HL-60/S4 treated with phorbol 12-myristate 13-acetate at 8.2 ng/mL for 4 days and 3 days (cell line): ENCODE data around the gene C21orf91.

Source experiments
- in situ Hi-C: fragments of 300-500 bp; cut with MboI; formaldehyde crosslinking; loops from 2 replicates; pipeline ENCODE4 v1.15.0; 2022; ENCODE audit warnings: low sequenced_read_pairs

The C21orf91 gene

DNA sequence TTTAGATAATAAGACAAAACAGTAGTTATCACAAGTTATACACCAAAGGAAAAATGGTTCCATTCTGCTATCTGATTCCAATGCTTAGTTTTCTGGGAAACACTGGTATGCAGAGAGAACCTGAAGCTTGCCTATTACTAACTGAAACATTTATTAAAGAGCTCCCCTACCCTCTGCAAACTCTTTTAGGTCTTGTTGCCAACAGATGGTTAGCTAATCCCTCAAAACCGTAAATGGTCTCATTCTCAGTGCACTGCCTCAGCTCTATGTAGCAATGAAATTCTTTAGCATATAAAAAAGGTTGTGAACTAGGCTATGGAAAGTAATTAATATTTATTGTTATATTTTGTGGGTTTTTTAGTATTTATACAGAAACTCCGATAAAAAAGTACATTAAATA, 20.4 kb downstream of the C21orf91 start:
- in situ Hi-C loops, result no loop called here

DNA sequence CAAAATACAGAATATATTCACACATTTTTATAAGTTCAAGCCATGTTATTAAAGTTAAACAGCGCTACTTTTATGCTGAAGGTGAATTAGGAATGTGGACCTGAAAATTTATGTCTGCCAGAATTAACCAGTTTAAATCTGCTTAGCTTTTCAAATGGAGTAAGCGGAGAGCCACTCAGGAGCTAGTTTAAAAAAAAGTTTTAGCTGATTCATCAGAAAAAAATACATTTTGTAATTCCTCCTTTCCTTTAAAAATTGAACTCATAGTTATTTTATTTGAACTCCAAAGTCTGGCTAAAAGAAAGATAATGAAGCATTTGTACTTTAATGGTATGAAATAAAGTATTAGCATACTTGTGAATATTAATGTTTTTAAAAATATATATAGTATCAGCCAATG, 21.2 kb downstream of the C21orf91 start:
- in situ Hi-C loops, result no loop called here

DNA sequence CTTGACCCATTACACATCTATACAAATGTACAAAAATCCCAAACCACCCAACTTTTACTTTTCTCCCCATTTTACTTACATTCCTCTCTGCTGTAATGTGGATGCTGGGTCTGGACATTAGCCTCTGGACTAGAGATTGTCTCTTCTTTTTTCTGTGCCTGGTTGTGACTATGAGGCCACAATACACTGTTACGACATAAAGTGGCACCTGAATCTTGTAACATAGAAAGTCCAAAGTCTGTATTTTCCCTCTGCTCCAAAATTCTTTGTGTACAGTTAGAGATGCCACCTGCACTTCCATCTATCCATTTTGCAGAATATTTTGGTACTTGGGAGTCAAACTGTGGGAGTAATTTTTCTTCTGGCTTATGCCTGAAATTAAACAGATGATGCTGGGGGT, 22.7 kb downstream of the C21orf91 start:
- in situ Hi-C loops, result no loop called here

DNA sequence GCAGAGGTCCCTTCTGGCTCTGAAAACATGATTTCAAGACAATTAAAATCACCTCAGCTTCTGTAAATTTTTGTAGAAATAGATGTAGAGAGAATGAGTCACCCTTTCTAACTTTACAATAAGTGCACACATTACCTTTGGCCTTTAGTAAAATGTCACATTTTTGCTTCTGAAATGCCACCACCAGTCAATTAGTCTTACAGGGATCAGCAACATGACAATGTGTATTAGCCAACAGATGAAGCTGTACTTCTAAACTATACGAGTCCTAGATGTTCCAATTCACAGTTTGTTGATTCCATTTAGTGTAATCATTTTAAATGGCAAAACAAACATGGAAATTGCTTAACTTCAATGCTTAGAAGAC, 23.1 kb downstream of the C21orf91 start:
- in situ Hi-C loops, result no loop called here

DNA sequence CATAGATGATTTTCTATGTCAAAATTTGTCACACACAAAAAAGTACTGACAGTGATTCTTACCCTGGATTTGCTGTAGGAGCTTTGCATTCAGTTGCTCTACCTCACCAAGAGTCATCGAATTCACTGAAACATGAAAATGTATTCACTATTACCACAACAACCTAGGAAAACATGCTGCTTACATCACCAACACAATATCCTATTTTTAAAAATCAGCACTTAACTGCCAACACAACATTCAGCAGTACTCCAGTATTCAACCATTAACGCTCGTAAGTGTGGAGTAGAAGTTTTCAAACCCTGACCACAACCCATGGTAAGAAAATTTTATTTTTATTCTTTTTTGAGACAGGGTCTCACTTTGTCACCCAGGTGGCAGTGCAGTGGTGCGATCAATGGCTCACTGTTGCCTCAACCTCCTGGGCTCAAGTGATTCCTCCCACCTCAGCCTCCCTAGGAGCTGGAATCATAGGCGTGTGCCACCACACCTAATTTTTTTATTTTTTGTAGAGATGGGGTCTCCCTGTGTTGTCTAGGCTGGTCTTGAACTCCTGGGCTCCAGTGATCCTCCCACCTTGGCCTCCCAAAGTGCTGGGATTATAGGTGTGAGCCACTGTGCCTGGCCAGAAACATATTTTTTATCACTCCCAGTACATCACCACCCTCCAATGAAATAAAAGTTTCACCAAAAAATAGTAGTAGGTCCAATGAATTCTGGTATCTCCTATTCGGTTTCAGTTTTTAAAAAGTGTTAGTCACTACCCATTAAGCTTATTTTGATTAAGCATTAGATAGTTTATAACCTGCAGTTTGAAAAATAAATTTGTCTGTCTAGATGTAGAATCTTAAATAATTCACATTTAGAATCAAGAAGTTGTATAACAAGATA, 23.8 kb downstream of the C21orf91 start:
- in situ Hi-C loops, result no loop called here

DNA sequence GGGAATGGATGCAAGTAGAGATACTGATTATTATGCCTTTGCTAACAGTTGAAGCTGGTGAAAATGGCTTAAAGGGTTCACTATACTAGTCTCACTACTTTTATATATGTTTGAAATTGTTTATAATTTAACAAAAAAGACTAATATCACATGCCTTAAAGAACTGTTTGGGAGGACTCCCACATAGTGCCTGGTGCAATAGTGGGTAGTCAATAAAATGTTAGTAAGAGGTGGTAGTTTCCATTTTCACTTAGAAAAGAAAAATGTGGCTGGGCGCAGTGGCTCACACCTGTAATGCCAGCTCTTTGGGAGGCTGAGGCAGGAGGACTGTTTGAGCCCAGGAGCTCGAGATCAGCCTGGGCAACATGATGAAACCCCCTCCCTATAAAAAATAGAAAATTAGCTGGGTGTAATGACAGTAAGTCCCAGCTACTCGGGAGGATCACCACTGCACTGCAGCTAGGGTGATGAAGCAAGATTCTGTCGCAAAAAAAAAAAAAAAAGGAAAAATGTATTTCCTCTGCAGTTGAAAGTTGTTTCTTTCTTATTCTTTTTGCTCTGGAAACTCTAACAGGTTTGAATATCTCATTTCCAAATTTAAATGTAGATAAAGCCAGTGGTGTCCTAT, 24.5 kb downstream of the C21orf91 start:
- in situ Hi-C loops, result no loop called here

DNA sequence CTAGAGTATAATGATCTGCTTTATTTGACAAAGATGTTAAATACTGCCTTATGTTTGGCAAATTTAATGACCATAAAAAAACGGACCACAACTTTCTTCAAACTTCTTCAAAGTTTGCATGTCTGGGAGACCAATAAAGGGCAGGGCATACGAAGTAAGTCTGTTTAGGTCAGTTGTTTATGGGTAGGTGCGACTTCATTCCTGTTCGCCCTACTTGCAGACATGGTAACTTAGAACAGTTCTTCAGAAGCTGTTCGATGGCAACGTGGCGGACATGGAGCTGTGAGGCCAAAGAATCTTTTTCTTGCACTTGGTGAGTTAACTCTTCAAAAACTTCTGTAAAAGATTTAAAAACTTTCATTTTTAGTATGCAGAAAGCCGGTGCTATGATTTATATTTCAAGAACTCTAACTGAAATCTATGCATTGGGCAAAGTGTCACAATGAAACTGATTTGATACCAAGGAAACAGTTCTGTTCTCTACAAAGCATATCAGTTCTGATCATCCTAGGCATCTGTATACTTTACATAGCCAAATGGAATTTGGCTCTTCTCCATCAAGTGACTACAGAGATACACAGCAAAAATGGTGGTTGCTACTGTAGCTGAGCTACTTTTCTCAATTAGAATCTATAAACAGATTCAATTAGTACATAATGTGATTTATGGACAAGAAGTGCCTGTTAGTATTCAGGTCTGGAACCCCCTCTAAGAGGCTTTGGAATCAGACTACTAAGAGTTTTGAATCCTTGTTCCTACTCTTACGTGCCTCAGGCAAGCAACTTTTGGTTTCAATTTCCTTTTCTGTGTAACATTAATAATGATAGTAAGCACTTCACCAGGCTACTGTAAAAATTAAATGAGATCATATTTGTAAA, 25.7 kb downstream of the C21orf91 start:
- in situ Hi-C loops, result no loop called here

DNA sequence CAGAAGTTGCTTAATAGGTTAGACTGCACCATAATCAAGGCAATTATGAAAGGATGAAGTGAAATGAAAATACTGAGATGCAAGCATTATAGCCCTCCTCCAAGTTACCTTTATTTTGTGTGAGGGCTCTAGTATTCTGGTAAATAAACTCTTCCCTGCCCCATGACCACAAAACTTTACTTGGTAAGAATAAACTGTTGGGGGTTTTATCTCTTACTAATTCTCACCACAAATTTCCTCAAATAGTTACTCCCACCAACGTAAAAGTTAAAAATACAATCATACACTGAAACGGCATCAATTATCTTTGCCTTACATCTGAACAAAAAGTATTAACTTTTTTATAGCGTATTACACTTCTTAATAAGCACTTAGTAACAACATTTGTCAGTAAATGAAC, 29.5 kb downstream of the C21orf91 start:
- in situ Hi-C loops, result no loop called here

DNA sequence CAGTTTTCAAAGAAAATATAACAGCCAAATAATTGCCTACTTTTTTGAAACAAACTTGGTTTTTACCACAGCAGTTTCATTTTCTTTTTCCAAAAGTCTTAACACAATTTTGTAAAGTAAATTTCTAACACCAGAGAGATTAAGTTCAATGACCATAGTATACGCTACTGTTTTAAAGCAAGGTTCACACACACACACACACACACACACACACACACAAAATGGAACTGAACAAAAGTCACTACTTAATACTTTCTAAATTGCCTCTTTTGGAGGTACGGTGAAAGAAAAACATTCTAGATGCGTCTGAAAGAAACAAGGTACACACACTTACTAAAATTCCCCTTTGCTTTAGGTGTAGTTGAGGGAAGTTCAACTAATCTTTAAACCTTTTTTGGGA, 30.1 kb downstream of the C21orf91 start:
- in situ Hi-C loops, result no loop called here

DNA sequence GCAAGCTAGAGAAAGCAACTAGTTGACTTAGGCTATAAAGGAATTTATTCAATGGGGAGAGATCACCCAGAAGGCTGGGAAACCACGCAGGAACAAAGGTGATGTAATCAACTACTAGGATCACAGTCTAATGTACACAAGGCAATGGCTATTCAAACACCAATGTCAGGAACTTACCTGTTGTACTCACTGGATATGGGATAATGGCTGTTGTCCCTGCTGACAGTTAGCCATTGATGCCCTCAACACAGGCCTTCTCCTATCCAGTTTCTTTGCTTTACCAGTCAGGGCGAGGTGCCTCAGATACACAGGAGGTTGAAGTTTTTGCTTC, 32.3 kb downstream of the C21orf91 start:
- in situ Hi-C loops, result no loop called here

DNA sequence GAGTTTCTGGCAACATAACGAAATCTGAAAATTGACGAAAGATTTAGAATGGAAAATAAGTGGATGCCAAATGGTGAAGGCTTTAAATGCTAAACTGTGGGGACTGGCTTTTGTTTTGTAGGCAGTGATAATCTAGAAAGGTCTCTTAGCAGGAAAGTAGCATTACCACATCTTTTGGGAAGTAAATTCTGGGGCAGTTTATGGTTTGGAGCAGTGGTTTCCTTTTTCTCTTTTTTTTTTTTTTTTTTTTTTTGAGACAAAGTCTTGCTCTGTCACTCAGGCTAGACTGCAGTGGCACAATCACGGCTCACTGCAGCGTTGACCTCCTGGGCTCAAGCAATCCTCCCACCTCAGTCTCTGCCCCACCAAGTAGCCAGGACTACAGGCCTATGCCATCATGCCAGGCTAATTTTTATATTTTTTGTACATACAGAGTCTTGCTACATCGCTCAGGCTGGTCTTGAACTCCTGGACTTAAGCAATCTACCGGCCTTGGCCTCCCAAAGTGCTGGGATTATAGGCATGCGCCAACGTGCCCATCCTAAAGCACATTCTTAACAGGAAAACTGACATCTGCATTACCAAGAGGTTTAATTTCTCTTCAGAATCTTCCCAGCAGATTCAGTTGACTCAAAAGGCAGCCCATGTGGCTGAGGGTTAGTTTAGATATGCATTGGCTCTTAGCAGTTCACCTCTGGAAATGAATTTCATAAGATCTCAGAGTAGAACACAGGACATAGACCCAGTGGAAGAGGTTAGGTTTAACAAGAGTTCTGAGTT, 32.9 kb downstream of the C21orf91 start:
- in situ Hi-C loops, result no loop called here

DNA sequence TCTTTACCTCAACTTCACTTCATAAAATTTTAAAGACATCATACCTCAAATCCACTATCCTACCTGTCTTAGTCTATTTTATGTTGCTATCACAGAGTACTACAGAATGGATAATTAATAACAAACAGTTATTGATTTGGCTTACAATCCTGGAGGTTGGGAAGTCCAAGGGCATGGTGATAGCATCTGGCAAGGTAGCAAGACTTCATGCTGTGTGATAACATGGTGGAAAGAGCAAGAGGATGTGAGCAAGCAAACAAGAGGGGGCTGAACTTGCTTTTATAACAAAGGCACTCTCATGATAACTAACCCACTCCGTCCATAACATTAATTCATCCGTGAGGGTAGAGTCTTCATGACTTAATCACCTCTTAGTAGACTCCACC, 33.8 kb downstream of the C21orf91 start:
- in situ Hi-C loops, result no loop called here

DNA sequence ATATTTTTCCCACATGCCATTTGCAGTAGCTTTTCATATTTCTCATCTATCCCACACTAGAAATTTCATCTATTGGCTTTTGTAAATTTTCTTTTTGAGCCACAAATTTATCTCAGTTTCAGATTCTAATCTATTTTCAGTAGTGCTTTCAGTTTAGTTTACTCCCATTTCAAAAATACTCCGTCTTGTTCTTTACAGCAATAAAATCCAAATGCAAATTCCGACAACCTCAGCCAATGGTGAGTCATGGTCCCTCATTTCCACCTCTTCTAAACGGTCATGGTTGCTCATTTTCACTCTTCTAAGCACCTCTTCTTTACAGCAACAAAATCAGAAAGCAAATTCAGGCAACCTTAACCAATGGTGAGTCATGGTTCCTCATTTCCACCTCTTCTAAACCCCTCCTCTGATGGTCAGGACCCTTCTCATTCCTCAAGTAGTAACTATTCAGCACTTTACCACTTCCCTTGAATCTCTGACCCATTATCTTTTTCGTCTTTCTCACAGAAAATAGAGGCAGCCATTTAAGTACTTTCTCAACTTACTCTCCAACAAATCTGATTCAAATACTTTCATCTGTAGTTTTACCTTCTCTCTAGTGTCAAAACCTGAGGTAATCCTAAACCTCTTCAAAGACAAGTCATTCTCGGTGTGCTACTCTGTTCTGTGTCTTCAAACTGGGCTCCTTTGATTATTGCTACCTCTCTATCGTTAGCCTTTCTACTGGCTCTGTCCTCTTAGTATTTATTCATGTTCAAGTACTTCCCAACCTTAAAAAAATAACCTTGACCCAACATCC, 34.4 kb downstream of the C21orf91 start:
- in situ Hi-C loops, result no loop called here

DNA sequence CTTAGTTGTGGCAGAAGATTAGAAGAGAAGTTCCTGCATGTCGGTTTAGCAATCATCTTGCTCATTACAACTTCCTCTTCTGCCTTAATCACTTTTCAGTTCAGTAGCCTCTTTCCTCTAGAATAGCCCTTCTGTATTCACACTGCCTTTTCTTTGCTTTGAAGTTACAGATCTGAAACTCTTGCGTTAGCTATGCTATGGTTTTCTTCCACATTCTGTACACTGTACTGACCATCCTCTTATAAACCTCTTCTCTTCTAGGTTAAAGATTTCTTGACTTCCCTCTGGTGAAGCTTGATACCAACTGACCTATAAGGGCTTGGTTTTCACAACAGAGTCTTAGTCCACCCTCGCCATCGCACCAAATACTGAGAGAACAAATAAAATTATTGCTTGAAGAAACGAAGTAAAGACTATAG, 35.0 kb downstream of the C21orf91 start:
- in situ Hi-C loops, result no loop called here

DNA sequence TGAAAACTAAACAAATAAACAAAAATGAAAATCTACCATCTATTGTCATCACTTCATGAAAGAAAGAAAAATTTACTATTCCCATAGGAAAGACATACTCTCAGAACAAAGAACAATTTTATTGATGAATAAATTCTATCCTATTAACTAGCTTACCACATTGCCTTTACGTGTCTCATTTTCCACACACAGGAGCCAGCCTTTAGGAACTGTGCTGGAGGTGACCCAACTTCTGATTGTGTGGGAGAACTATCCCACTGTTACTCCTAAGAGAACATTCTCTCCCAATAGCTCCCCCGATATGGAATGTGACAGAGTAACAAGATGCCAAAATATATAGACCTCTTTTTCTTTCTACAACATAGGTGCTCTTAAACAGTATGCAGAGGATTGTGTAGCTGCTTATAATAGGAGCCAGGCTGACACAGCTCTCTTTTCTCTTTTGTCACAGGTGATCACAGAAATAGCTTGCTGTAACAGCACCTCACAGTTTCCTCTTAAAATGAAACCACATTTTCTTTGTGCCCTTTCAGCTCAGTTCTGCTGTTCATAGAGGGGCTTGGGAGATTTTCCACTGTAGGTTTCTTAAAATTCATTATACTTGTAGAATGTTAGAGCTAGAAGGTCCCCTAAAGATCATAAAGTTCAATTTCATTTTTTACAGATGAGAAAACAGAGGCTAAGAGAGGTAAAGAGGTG, 35.5 kb downstream of the C21orf91 start:
- in situ Hi-C loops, result no loop called here

DNA sequence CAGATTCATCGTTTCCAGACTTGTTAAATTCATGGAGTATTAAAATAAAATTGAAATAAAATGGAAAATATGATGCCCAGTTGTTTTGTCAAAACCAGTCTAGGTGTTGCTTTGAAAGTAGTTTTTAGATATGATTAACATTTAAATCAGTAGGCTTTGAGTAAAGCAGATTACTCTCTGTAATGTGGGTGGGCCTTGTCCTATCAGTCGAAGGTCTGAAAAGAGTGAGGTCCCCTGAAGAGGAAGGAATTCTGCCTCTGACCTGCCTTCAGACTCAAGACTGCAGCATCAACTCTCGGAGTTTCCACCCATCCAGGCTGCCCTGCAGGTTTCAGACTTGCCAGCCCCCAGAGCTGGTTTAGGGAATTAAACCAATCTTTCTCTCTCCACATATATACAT, 36.2 kb downstream of the C21orf91 start:
- in situ Hi-C loops, result no loop called here

DNA sequence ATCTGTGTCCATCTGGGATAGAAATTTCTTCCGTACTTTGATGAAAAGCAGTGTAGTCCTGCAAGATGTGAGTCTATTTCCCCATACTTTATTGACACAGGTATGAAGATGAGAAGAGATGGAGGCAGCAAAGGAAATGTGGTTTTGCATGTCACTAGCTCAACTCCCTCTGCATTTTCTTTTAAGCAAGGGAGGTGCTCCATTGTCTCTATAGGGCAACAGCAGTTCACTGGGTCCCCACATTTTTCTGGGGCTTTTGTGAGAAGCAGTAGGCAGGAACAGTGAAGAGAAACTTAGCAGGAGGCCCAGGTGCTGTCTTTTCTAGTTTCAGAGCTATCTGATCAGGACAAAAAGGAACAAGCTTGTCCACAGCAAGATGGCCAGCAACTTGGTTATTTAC, 37.1 kb downstream of the C21orf91 start:
- in situ Hi-C loops, result no loop called here

DNA sequence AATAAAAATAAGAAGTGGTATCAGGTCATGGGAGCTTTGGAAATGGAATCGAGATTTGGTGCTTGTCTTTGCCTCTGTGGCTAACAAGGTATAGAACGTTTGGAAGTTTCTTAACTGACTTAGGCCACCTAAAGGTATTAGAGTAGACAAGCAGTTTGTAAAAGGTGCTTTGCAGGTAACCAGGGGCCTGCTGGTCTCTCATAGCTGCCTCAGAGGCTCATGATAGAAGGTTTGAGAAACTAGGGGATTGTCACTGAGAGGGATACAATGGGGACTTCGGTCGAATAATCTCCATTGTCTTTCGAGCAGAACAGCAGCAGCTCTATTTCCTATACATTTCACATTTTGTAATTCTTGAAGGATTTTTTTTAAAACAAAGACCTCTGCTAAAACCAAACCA, 37.6 kb downstream of the C21orf91 start:
- in situ Hi-C loops, result no loop called here

DNA sequence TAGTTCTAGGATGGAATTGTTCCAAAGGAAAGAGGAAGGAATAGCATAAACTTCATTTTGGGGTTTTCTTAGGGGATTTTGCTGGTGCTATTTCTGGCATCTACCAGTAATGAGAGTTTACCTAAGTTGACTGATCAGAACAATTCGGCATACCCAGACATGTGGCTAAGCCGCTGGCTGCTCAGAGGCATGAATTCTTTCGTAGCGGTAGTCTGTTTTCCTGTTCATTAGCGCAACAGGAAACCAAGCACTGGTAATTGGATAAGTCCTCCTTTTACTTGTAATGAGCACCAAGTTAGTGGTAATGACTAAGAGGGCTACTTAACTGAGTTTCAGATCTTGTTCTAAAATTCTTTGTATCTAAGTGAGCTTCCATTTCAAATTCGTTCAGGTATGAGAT, 38.6 kb downstream of the C21orf91 start:
- in situ Hi-C loops, result no loop called here

DNA sequence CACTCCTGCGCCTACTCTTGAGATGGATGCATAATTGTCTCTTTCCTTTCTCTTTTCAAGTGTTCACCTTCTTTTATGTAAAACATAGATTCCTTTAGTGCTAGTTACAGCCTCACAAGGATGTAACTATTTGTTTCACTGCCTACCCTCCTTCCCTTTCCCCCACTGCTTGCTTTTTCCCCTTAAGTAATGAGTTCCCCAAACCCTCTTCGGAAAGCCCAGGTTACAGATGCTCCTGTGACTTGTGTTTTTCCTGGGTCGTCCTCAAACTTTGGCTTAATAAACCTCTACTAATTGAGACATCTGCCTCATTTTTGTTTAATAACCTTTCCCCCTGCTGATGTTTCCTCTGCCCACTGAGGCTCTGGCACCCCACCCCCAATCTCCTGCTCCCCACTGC, 39.2 kb downstream of the C21orf91 start:
- in situ Hi-C loops, result no loop called here
